Pancreas (tissue), 10 donors: ENCODE measurements around the gene CNDP1. TPM values are rescaled to one million over a fixed set of nuclear protein-coding genes. Genes with fewer than 3 reads are reported as not detected.

Source experiments
- ATAC-seq, 4 donors: fragments of 200-7000 bp; cut with Tn5 transposase; one replicate each; pipeline versions ENCODE4 v1.8.0 to v1.9.1; 2020; ENCODE audit warnings: mild to moderate bottlenecking in 4 of 4, moderate library complexity in 4 of 4
- DNase-seq, 6 donors: peaks; one replicate each; pipeline ENCODE4 v3.0.0-alpha.2; 2020
- FAIRE-seq: peaks from 2 replicates; lab custom pipeline; 2012; peaks lifted over from hg19 to GRCh38; lab: Jason Lieb, UNC
- H3K27ac ChIP-seq, 4 donors: fragments of 200-600 bp; sonication (generic); 1 replicate in 3 of 4; 2 replicates in 1 of 4; pipeline versions ENCODE4 v1.5.0 to v1.8.0; 2020
- H3K27me3 ChIP-seq, 4 donors: fragments of 200-600 bp; one replicate each; pipeline ENCODE4 v1.8.0; 2021
- H3K36me3 ChIP-seq, 3 donors: fragments of 200-600 bp; sonication (generic) in 1 of 3; one replicate each; pipeline versions ENCODE4 v1.5.0 to v1.8.0; 2020 to 2021
- H3K4me1 ChIP-seq, 3 donors: fragments of 200-600 bp; one replicate each; pipeline ENCODE4 v1.8.0; 2021
- H3K4me3 ChIP-seq, 4 donors: fragments of 200-600 bp; sonication (generic) in 2 of 4; one replicate each; pipeline versions ENCODE4 v1.5.0 to v1.8.0; 2020 to 2021
- H3K9me3 ChIP-seq, 4 donors: fragments of 200-600 bp; one replicate each; pipeline ENCODE4 v1.8.0; 2021
- CTCF ChIP-seq, 4 donors: fragments of 200-600 bp; sonication (generic) in 3 of 4; IDR thresholded peaks; one replicate each; pipeline versions ENCODE4 v1.5.0 to v1.8.0; 2021; ENCODE audit warnings: antibody characterized with exemption in 4 of 4
- WGBS, 2 donors: extraction: QIAGEN DNeasy Blood & Tissue Kit; methylation state at CpG; one replicate each; pipeline ENCODE4 v1.1.7; 2013; 5-methylcytosine and 5-hydroxymethylcytosine counted together
- intact Hi-C, 3 donors: fragments of 100-400 bp; cut with DNase I; formaldehyde crosslinking; loops; one replicate each; pipeline versions ENCODE4 v1.11.1 to v1.14.2; 2022
- polyA plus RNA-seq, 2 donors: library from polyadenylated mRNA; stranded (reverse); fragments of 200-250 nt; gene quantifications; one replicate each; pipeline ENCODE4 v1.2.3, GENCODE V29; 2013
- total RNA-seq, 6 donors: library from RNA; stranded (reverse); fragmentation: NEBNext Ultra II Directional in 4 of 6; extraction: Animal tissue kit (Norgen Biotek cat#: 25700) in 4 of 6; gene quantifications; one replicate each; pipeline versions ENCODE4 v1.2.1 to v1.2.4, GENCODE V29; 2021 to 2023
- donor health status: healthy with polysubstance abuse.
- donor health status: DM: no; HTN: no; CAD: no; lungs with moderate emphysema.
- donor health status: DM: no; HTN: no; CAD: no.
- donor health status: control.
- donor health status: control.
- donor health status: Bipolar disorder and iron deficiency.
- donor health status: DM: yes; HTN: yes; CAD: no.
- donor health status: DM: no; HTN: no; CAD: no.
- donor health status: DM: no; HTN: no; CAD: no.
- donor health status: DM: yes; HTN: yes; CAD: no.

The CNDP1 gene
- total and polyA plus RNA-seq, 8 donors: 0.09 to 0.84 (median 0.21) TPM; not detected in 2

DNA sequence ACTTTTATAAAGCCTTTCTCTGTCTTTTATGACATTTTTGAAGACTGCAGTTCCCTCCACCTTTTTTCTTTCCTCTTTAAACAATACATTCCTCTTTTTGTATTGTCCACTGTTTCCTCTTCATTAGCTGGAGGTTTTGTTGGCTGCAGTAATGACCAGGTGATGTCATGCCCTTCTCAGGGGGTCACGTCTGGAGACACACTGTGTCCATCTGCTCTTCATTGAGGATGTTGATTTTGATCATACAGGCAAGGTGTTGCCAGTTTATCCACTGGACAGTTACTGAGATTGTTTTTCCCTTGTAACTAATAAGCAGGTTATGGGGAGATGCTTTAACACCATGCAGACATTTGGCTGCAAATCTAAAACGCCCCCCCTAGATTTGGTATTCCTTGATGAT, 83.2 kb downstream of the CNDP1 start:
- no peak for TF ChIP-seq CTCF (IDR thresholded peaks at IDR 0.05)
- WGBS, 2 donors: 61 to 76% methylated on average over 2 of the region's 2 CpGs
- no peak for DNase-seq
- Histone ChIP-seq H3K36me3 (no peaks in the 10 kb centered on the region), H3K27me3 (no peaks in the 10 kb centered on the region), H3K9me3 (no peaks in the 10 kb centered on the region), H3K27ac (no peak overlapping the region), H3K4me3 (no peak overlapping the region), H3K4me1 (no peaks in the 10 kb centered on the region)
- FAIRE-seq: no peak
- intact Hi-C loops: no loop called here
- ATAC-seq: no peak

GRCh38 chr18:74622072-74622471, 87.8 kb downstream of the CNDP1 start:
- WGBS, 2 donors: 81 to 82% methylated on average over 9 of the region's 9 CpGs

DNA sequence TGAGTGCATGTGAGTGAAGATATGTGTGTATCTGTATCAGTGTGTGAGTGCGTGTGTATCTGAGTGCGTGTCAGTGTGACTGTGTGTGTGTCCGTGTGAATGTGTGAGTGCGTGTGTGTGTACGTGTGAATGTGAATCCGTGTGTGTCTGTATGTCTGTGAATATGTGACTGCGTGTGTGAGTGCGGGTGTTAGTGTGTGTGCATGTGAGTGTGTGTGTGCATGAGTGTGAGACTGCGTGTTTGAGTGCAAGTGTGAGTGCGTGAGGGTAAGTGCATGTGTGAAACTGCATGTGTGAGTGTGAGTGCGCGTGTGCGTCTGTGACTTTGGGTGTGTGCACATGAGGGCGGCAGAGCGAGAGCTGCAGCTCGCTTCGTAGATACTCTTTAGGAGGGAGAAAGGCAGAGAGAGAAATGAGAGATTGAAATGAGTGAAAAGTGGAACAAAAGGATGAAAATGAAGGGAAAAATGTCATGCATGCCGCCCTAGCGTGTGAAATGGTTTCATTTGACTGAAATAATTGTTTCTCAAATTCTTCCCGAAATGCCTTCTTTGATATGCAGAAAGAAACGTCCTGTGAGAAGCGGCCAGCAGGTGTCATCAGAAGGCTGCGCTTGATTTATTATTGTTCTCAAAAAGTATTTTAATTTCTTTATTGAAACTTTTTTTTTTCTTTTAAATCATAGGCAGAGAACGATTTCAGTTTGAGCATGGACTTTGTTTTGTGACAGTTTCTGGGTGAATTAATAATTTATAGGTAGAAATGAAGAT, 88.9 kb downstream of the CNDP1 start:
- Histone ChIP-seq H3K9me3 (no peaks in the 10 kb centered on the region), H3K4me1 (peaks cover 0 to 5% (median 0%) of the 10 kb centered on the region in 3 donors), H3K36me3 (no peaks in the 10 kb centered on the region), H3K27me3 (no peaks in the 10 kb centered on the region), H3K27ac (no peak overlapping the region), H3K4me3 (no peak overlapping the region)
- ATAC-seq: no peak
- TF ChIP-seq CTCF (IDR thresholded peaks at IDR 0.05): peak in 1 of 4 donors; percentile 14
- WGBS, 2 donors: 64 to 70% methylated on average over 24 of the region's 24 CpGs
- peak; percentile 49 for FAIRE-seq
- intact Hi-C loops: no loop called here
- DNase-seq: no peak

More at GRCh38 chr18:74622072-74622471, 87.8 kb downstream of the CNDP1 start:
- FAIRE-seq (no peak), DNase-seq (no peak), ATAC-seq (no peak)
- H3K36me3 ChIP-seq: no peaks in the 10 kb centered on the region
- H3K27me3 ChIP-seq: no peaks in the 10 kb centered on the region
- no peak for TF ChIP-seq CTCF (IDR thresholded peaks at IDR 0.05)
- no peaks in the 10 kb centered on the region for H3K9me3 ChIP-seq
- H3K4me1 ChIP-seq: peaks cover 0 to 5% (median 0%) of the 10 kb centered on the region in 3 donors
- H3K4me3 ChIP-seq: no peak overlapping the region
- H3K27ac ChIP-seq: no peak overlapping the region
- intact Hi-C loops: no loop called here

DNA sequence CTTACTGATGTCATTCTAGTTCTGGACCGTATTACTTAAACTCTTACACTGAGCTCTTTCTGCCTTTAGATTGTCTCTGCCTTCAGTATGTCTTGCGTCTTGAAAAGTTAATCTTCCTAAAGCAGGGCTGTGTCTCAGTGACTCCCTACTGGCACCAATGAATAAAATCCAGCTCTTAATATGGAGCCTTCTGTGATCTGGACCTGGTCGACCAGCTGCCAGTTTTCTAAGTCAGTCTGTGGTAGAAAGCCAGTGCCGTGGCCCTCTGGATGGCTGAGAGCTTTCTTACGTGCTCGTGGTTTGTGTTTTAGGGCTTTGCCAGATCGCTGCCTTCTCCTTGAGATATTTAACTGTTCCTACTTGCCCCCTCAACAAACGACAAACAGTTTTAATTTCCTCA, 90.2 kb downstream of the CNDP1 start:
- Histone ChIP-seq H3K4me3 (no peak overlapping the region), H3K27me3 (no peaks in the 10 kb centered on the region), H3K36me3 (no peaks in the 10 kb centered on the region), H3K27ac (no peak overlapping the region), H3K4me1 (peaks cover 0 to 5% (median 0%) of the 10 kb centered on the region in 3 donors), H3K9me3 (no peaks in the 10 kb centered on the region)
- DNase-seq: no peak
- TF ChIP-seq CTCF (IDR thresholded peaks at IDR 0.05): no peak
- WGBS, 2 donors: 81 to 89% methylated on average over 8 of the region's 8 CpGs
- FAIRE-seq: no peak
- no peak for ATAC-seq
- intact Hi-C loops: no loop called here

DNA sequence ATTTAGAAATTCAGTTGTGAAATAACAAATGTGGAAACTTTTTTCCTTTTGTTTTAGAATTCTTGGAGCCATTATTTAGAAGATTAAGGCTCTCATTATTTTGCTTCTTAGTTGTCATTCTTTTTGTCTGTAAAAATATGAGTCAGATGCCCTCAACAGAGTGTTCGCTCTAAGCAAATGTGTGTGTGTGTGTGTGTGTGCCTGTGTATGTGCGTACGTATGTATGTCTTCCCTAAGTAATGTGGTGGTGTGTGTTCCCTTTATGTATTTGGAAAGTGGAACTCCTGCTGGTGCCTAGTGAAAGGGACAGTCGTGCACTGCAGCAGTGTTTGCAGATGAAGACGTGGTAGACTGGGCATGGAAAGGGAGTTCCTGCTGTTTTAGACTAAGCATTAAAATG, 90.9 kb downstream of the CNDP1 start:
- FAIRE-seq: no peak
- no peak for DNase-seq
- no peaks in the 10 kb centered on the region for H3K9me3 ChIP-seq
- H3K4me3 ChIP-seq: no peak overlapping the region
- WGBS, 2 donors: 85 to 92% methylated on average over 5 of the region's 5 CpGs
- no peak for TF ChIP-seq CTCF (IDR thresholded peaks at IDR 0.05)
- H3K36me3 ChIP-seq: no peaks in the 10 kb centered on the region
- intact Hi-C loops: no loop called here
- peaks cover 0 to 5% (median 0%) of the 10 kb centered on the region in 3 donors for H3K4me1 ChIP-seq
- H3K27ac ChIP-seq: no peak overlapping the region
- H3K27me3 ChIP-seq: no peaks in the 10 kb centered on the region
- ATAC-seq: no peak
